ENCODE measurements around the gene SLCO1B3.
"Not testable (repeated sequence)": the region's sequence is repeated elsewhere in the genome, so short reads cannot be mapped to it uniquely, and the experiment has no call there.

SLCO1B3 gene, protein sequence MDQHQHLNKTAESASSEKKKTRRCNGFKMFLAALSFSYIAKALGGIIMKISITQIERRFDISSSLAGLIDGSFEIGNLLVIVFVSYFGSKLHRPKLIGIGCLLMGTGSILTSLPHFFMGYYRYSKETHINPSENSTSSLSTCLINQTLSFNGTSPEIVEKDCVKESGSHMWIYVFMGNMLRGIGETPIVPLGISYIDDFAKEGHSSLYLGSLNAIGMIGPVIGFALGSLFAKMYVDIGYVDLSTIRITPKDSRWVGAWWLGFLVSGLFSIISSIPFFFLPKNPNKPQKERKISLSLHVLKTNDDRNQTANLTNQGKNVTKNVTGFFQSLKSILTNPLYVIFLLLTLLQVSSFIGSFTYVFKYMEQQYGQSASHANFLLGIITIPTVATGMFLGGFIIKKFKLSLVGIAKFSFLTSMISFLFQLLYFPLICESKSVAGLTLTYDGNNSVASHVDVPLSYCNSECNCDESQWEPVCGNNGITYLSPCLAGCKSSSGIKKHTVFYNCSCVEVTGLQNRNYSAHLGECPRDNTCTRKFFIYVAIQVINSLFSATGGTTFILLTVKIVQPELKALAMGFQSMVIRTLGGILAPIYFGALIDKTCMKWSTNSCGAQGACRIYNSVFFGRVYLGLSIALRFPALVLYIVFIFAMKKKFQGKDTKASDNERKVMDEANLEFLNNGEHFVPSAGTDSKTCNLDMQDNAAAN

GRCh38 chr12:20810487-20810886, at the start of gene SLCO1B3:
TSS of gene SLCO1B3 (plus strand) at chr12:20810705. CDS start at chr12:20815739, 5,034 bp downstream.
- DNase-seq: no peak

- no peak for DNase-seq
Measured at GRCh38 chr12:20777420-20777819, 33.1 kb upstream of the SLCO1B3 start.

DNA sequence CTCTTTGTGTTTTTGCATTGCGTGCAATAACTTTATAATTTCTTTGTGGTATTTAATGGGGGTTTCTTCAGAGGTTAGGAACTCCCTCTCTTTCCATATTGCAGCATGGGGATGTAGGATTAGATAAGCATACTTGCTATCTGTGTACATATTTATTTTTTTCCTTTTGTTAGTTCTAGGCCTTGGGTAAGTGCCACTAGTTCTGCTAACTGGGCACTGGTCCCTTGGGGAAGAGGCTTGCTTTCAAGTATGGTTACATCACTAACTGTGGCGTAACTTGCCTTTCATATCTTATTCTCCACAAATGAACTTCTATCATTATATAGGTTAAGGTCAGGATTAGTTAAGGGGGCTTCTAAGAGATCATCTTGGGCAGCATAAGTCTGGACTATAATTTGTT, 31.5 kb upstream of the SLCO1B3 start:
- DNase-seq: no peak

DNA sequence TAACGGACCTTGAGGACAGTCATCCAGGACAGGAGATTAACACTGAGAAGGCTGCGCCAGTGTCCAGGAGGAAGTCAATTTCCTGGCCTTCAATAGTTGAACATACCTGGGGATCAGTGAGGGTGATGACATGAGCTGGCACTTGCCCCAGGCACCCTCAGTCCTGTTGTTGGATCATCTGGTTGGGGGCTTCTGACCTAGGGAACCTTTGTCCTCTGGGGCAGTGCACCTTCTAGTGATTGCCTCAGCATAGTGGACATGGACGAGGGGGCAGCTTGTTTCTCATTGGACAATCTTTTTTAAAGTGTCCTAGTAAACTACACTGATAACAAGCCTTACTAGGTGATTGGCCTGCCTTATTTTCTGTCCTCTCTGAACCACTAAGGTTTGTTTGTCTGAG, 30.5 kb upstream of the SLCO1B3 start:
- DNase-seq: not testable (repeated sequence)

- not testable (repeated sequence) for DNase-seq
Measured at GRCh38 chr12:20783796-20784357, 26.6 kb upstream of the SLCO1B3 start.

GRCh38 chr12:20792971-20793370, 17.5 kb upstream of the SLCO1B3 start:
- DNase-seq: no peak

DNA sequence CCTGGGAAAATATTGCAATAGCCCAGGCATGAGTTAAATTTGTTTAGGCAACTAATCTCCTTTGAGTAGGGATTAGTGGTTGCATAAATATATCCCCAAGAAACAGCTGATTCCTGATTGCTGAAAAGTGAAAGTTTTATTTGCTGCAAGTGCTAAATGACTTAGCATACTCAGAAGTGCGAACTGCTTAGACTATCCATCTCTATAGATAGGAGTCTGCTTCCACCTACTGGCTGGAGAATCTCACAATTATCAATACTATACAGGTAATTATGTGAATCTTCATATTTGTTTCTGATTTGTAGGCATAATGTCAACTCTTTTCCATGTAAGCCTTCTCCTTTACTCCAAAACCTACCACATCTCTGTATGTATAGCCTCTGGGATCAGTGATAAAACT, 12.0 kb upstream of the SLCO1B3 start:
- no peak for DNase-seq

- DNase-seq: no peak
Measured at GRCh38 chr12:20800160-20800559, 10.3 kb upstream of the SLCO1B3 start.

DNA sequence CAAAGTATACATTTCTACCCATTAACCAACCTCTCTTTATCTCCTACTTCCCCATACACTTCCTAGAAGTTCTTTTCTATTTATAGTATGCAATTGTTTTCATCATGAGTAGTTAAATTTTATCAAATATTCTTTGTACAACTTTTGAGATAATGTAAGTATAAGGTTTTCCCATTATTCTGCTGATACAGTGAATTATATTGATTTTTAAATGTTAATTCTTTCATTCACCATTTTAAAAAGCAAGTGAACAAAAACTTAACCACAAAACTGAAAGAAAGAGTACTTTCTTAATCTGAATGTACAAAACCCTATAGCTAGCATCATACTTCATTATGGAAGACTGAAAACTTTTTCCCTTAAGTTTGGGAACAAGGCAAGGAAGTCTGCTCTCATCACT, 9.5 kb upstream of the SLCO1B3 start:
- DNase-seq: no peak

DNA sequence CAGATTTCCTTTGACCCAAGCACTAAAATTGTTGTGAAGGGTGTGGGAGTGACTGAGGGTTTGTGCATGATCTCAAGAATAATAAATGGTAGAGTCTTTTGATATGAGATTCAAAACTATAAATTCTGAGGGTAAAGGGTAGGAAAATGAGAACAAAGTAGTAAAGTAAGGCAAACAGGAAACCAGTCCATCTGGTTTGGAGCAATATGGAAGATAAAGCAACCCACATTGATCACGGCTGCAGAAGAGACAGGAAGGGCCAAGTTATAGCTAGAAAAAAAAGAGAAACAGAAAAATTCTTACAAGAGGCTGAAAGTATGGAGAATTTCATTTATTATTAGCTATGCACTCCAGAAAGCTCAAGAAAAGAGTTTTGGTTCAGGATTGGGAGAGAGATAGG, 4.6 kb upstream of the SLCO1B3 start:
- DNase-seq: no peak

DNA sequence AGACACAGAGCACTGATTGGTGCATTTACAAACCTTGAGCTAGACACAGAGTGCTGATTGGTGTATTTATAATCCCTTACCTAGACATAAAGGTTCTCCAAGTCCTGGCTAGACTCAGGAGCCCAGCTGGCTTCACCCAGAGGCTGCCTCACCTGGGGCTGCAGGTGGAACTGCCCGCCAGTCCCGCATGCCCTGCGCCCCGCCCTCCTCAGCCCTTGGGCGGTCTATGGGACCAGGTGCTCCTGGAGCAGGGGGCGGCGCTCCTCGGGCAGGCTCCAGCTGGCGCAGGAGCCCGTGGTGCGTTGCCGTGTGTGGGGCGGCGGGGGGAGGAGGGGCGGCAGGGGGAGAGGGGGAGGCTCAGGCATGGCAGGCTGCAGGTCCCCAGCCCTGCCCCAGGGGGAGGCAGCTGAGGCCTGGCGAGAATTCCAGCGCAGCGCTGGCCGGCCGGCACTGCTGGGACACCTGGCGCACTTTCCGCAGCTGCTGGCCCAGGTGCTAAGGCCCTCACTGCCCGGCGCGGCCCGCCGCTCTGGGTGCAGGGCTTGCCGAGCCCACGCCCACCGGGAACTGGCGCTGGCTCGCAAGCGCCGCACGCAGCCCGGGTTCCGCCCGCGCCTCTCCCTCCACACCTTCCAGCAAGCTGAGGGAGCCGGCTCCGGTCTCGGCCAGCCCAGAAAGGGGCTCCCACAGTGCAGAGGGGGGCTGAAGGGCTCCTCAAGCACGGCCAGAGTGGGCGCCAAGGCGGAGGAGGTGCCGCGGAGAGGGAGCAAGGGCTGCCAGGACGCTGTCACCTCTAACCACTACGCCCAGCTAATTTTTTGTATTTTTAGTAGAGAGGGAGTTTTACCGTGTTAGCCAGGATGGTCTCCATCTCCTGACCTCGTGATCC, 3.1 kb upstream of the SLCO1B3 start:
- no peak for DNase-seq

- no peak for DNase-seq
Measured at GRCh38 chr12:20808521-20808920, 2.0 kb upstream of the SLCO1B3 start.

DNA sequence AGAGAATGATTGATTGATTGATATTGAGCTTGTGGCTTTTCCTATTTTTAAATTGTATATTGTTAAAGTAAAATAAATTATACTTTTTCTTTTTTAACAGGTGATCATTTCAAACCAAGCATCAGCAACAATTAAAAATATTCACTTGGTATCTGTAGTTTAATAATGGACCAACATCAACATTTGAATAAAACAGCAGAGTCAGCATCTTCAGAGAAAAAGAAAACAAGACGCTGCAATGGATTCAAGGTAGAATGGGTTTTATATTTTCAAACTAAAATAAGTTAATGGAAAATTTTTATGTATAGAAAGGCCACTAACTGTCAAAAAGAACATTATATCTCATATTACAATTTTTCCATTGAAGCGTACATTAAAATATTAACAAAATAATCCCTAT, 5.1 kb downstream of the SLCO1B3 start:
- DNase-seq: no peak

DNA sequence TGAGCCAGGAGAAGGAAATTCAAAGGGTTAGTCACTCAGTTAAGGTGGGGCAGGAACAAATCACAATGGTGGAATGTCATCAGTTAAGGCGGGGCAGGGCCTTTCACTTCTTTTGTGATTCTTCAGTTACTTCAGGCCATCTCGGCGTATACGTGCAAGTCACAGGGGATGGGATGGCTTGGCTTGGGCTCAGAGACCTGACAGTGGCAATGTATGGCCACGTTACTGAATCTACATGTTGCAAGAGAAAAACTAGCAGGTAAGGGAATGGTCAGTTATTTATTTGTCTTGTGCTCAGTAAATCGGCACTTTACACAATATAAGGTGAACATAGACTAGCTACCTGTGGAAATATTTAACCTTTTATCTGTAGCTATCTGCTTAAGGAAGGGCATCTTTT, 11.9 kb downstream of the SLCO1B3 start:
- no peak for DNase-seq

DNA sequence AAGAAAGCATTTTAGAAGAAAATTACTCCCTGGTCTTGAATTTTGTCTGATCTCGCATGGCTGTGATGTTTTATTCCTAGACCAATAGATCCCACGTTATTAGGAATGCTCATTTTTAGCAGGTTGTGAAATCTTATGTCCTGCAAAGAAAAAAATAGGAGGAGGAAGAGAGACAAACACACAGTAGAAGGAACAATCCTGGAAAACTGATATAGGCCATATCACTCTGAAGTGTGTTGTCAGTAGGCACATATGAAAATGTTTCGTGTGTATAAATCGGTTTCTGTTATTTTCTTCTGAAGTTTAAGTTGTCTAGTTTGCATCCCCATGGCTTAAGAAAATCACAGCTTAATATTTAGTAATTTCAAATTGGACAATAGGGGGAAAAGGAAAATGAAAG, 12.4 kb downstream of the SLCO1B3 start:
- no peak for DNase-seq

DNA sequence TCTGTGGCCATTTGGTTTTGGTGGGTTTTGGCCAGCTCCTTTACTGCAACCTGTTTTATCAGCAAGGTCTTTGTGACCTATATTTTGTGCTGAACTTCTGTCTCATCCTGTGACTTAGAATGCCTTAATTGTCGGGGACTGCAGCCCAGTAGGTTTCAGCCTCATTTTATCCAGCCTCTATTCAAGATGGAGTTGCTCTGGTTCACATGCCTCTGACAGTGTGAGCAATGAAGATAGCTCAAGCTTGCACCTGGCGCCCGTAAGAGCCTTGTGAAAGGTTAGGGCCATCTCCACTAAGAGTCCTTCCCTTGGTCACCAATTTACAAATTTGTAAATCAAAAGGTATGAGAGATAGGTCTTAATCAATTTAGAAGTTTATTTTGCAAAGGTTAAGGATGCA, 19.4 kb downstream of the SLCO1B3 start:
- no peak for DNase-seq

DNA sequence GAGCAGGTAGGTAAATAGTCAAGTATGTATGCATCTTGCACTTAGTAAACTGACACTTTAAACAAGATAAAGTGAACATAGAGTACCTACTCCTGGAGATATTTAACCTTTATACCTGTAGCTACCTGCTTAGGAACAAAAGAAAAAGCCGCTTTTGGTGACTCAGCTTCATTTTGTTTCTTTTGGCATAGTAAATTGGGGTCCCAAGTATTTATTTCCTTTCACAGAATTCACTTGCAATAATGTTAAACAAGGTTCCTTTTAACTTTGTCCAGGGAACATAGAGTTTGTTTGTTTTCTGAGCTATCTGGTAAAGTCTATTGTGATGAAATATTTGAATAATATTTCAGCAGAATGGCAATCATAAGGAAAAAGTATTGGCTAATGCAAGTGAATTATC, 20.0 kb downstream of the SLCO1B3 start:
- DNase-seq: no peak

- DNase-seq: no peak
Measured at GRCh38 chr12:20832911-20833310, 22.4 kb downstream of the SLCO1B3 start.

GRCh38 chr12:20852649-20853048, 42.1 kb downstream of the SLCO1B3 start:
- no peak for DNase-seq

GRCh38 chr12:20863056-20863455, 52.6 kb downstream of the SLCO1B3 start:
- no peak for DNase-seq

GRCh38 chr12:20865873-20866272, 55.4 kb downstream of the SLCO1B3 start:
- no peak for DNase-seq

DNA sequence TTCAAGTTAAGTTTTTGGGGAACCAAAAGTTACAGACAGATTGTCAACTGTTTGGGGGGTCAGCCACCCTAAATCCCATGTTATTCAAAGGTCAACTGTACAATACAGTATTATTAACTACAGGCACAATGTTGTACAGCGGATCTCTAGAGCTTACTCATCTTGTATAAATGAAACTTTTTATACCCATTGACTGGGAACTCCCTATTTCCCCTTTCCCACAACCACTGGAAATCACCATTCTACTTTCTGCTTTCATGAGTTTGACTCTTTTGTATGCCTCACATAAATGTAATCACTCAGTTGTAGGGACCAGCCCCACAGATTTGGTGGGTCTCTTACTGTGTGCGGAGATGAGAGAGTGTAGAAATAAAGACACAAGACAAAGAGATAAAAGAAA, 57.8 kb downstream of the SLCO1B3 start:
- no peak for DNase-seq

- no peak for DNase-seq
Measured at GRCh38 chr12:20883288-20883687, 72.8 kb downstream of the SLCO1B3 start.
